H1 (cell line): ENCODE data around the gene MACC1. TPM values are rescaled to one million over a fixed set of nuclear protein-coding genes. Genes with fewer than 3 reads are reported as not detected.
A peak's percentile ranks its signal among the peaks of the same experiment; 100 is the strongest.

Experiments
- CTCF ChIA-PET: fragments of 300-600 bp; sonication (Branson Sonifier 250); formaldehyde crosslinking; loops from one replicate; lab custom pipeline; 2021; ENCODE audit not compliant: partially characterized antibody; lab: Charles Lee
- POLR2A ChIA-PET: fragments of 300-600 bp; sonication (Branson Sonifier 250); formaldehyde crosslinking; loops from one replicate; lab custom pipeline; 2021; ENCODE audit warnings: inconsistent platforms; ENCODE audit not compliant: partially characterized antibody; lab: Charles Lee
- DNase-seq, 2 experiments: peaks; one replicate each; pipeline versions ENCODE4 v3.0.0 to v3.0.0-alpha.2; 2010 to 2022; ENCODE audit warnings: low spot score in 2 of 2, low read depth in 1 of 2, mixed read lengths in 1 of 2
- FAIRE-seq: peaks from 2 replicates; lab custom pipeline; 2011; peaks lifted over from hg19 to GRCh38; lab: Jason Lieb, UNC
- H2AFZ ChIP-seq: 2 replicates; pipeline ENCODE4 v1.8.1; 2012; ENCODE audit warnings: low read length, inconsistent platforms
- H2AK5ac ChIP-seq: 2 replicates; pipeline ENCODE4 v1.6.1; 2013; ENCODE audit warnings: low read depth, low read length
- H2BK120ac ChIP-seq: replicated peaks from 2 replicates; pipeline ENCODE3; 2013; ENCODE audit warnings: low read depth, low read length, inconsistent platforms
- H2BK12ac ChIP-seq: 2 replicates; pipeline ENCODE4 v1.6.1; 2013; ENCODE audit warnings: low read depth, low read length
- H2BK15ac ChIP-seq: 2 replicates; pipeline ENCODE4 v1.6.1; 2013; ENCODE audit warnings: low read length
- H2BK20ac ChIP-seq: 2 replicates; pipeline ENCODE4 v1.6.1; 2013; ENCODE audit warnings: low read length
- H2BK5ac ChIP-seq: 2 replicates; pipeline ENCODE4 v1.6.1; 2013; ENCODE audit warnings: low read depth, low read length
- H3K14ac ChIP-seq: 2 replicates; pipeline ENCODE4 v1.6.1; 2013; ENCODE audit warnings: inconsistent platforms; ENCODE audit not compliant: insufficient read length
- H3K18ac ChIP-seq: 2 replicates; pipeline ENCODE4 v1.6.1; 2013; ENCODE audit warnings: low read length; ENCODE audit errors: extremely low read depth
- H3K23ac ChIP-seq: 2 replicates; pipeline ENCODE4 v1.6.1; 2013; ENCODE audit warnings: inconsistent platforms; ENCODE audit not compliant: insufficient read length
- H3K23me2 ChIP-seq: 2 replicates; pipeline ENCODE4 v1.6.1; 2013; ENCODE audit warnings: low read depth, low read length
- H3K27ac ChIP-seq: 2 replicates; pipeline ENCODE4 v1.6.1; 2011; ENCODE audit warnings: low read depth, low read length, inconsistent platforms
- H3K27me3 ChIP-seq, 4 experiments: replicated peaks in 1 of 4; 1 replicate in 1 of 4; 2 replicates in 3 of 4; pipeline versions ENCODE4 v1.6.1 to v1.8.1; 2011 to 2013; ENCODE audit warnings: low read length in 3 of 4, mild to moderate bottlenecking in 3 of 4, inconsistent platforms in 2 of 4, mixed read lengths in 2 of 4, moderate library complexity in 1 of 4; ENCODE audit not compliant: control insufficient read depth in 3 of 4, insufficient read depth in 3 of 4; ENCODE audit errors: extremely low read depth in 1 of 4
- H3K36me3 ChIP-seq, 4 experiments: 2 replicates each; pipeline versions ENCODE4 v1.6.1 to v1.8.1; 2011 to 2013; ENCODE audit warnings: mild to moderate bottlenecking in 4 of 4, low read length in 3 of 4, moderate library complexity in 2 of 4, control low read depth in 1 of 4, inconsistent platforms in 1 of 4; ENCODE audit not compliant: insufficient read depth in 4 of 4, control insufficient read depth in 2 of 4
- H3K4ac ChIP-seq: replicated peaks from 2 replicates; pipeline ENCODE3; 2013; ENCODE audit warnings: low read length, low read depth, mixed read lengths, inconsistent platforms; ENCODE audit not compliant: insufficient read length
- H3K4me1 ChIP-seq, 4 experiments: replicated peaks in 1 of 4; 1 replicate in 1 of 4; 2 replicates in 3 of 4; pipeline versions ENCODE4 v1.6.1 to v1.8.1; 2011 to 2013; ENCODE audit warnings: low read length in 3 of 4, inconsistent platforms in 2 of 4, mixed read lengths in 1 of 4; ENCODE audit not compliant: insufficient read depth in 4 of 4, control insufficient read depth in 3 of 4
- H3K4me2 ChIP-seq, 2 experiments: 2 replicates each; pipeline versions ENCODE4 v1.6.1 to v1.8.1; 2011 to 2013; ENCODE audit warnings: low read depth in 2 of 2, low read length in 2 of 2, control low read depth in 1 of 2, inconsistent platforms in 1 of 2, mild to moderate bottlenecking in 1 of 2; ENCODE audit not compliant: insufficient read depth in 1 of 2
- H3K4me3 ChIP-seq, 4 experiments: fragments of 200-600, 300-600 bp in 1 of 4; sonication (generic), shearing (Covaris generic), sonication (Bioruptor Twin) in 1 of 4; 2 replicates each; pipeline versions ENCODE4 v1.5.1 to v1.8.1; 2011 to 2016; ENCODE audit warnings: low read length in 4 of 4, low read depth in 3 of 4, control low read depth in 2 of 4, inconsistent platforms in 2 of 4, mild to moderate bottlenecking in 2 of 4, mixed read lengths in 1 of 4, moderate library complexity in 1 of 4; ENCODE audit not compliant: insufficient read depth in 2 of 4; ENCODE audit errors: extremely low read depth in 1 of 4
- H3K56ac ChIP-seq: replicated peaks from 2 replicates; pipeline ENCODE3; 2013; ENCODE audit warnings: low read depth, mild to moderate bottlenecking, mixed read lengths, low read length, inconsistent platforms; ENCODE audit not compliant: insufficient read length
- H3K79me1 ChIP-seq: 2 replicates; pipeline ENCODE4 v1.6.1; 2013; ENCODE audit warnings: low read depth, low read length, control low read depth
- H3K79me2 ChIP-seq, 2 experiments: 2 replicates each; pipeline versions ENCODE4 v1.6.1 to v1.8.1; 2012 to 2013; ENCODE audit warnings: low read length in 2 of 2, mild to moderate bottlenecking in 2 of 2, inconsistent platforms in 1 of 2; ENCODE audit not compliant: insufficient read depth in 2 of 2, control insufficient read depth in 1 of 2
- H3K9ac ChIP-seq, 4 experiments: replicated peaks in 1 of 4; 1 replicate in 1 of 4; 2 replicates in 3 of 4; pipeline versions ENCODE4 v1.6.1 to v1.8.1; 2011 to 2013; ENCODE audit warnings: low read depth in 3 of 4, low read length in 3 of 4, control low read depth in 2 of 4, mild to moderate bottlenecking in 2 of 4, moderate library complexity in 2 of 4, inconsistent platforms in 1 of 4; ENCODE audit errors: extremely low read depth in 1 of 4
- H3K9me3 ChIP-seq, 2 experiments: 2 replicates each; pipeline versions ENCODE4 v1.6.1 to v1.8.1; 2012 to 2013; ENCODE audit warnings: mild to moderate bottlenecking in 2 of 2, moderate library complexity in 2 of 2, control low read depth in 1 of 2, inconsistent platforms in 1 of 2, low read depth in 1 of 2, low read length in 1 of 2, mixed read lengths in 1 of 2; ENCODE audit not compliant: insufficient read depth in 2 of 2
- H4K20me1 ChIP-seq, 2 experiments: replicated peaks in 1 of 2; 2 replicates each; pipeline versions ENCODE3 to v1.8.1; 2011 to 2013; ENCODE audit warnings: inconsistent platforms in 2 of 2, low read length in 2 of 2, mild to moderate bottlenecking in 1 of 2; ENCODE audit not compliant: insufficient read depth in 2 of 2, control insufficient read depth in 1 of 2
- H4K5ac ChIP-seq: 2 replicates; pipeline ENCODE4 v1.6.1; 2013; ENCODE audit warnings: low read length, low read depth, mixed read lengths, inconsistent platforms; ENCODE audit not compliant: insufficient read length
- H4K8ac ChIP-seq: 2 replicates; pipeline ENCODE4 v1.8.0; 2013; ENCODE audit warnings: mild to moderate bottlenecking, moderate library complexity, low read length, inconsistent platforms; ENCODE audit not compliant: insufficient read depth; ENCODE audit errors: extremely low read depth
- H4K91ac ChIP-seq: replicated peaks from 2 replicates; pipeline ENCODE3; 2013; ENCODE audit warnings: low read length, mixed read lengths, inconsistent platforms; ENCODE audit not compliant: insufficient read length
- BACH1 ChIP-seq: IDR thresholded peaks from 2 replicates; pipeline ENCODE4 v1.6.1; 2012; ENCODE audit warnings: low read length, improper control_type of control experiment
- BRCA1 ChIP-seq: IDR thresholded peaks from 2 replicates; pipeline ENCODE4 v1.6.1; 2012; ENCODE audit warnings: low read depth, low read length, improper control_type of control experiment
- CTCF ChIP-seq, 3 experiments: IDR thresholded peaks; 1 replicate in 2 of 3; 2 replicates in 1 of 3; pipeline versions ENCODE4 v1.5.1 to v1.6.1; 2011; ENCODE audit warnings: low read length in 3 of 3, mild to moderate bottlenecking in 3 of 3, inconsistent platforms in 2 of 3, low read depth in 1 of 3, moderate library complexity in 1 of 3; ENCODE audit not compliant: insufficient read depth in 1 of 3; ENCODE audit errors: control extremely low read depth in 1 of 3
- E2F6 ChIP-seq: IDR thresholded peaks from 2 replicates; pipeline ENCODE4 v1.6.1; 2012; ENCODE audit warnings: inconsistent platforms
- KDM5A ChIP-seq: fragments of 200-600 bp; IDR thresholded peaks from 2 replicates; pipeline ENCODE4 v1.7.1; 2012; ENCODE audit warnings: mild to moderate bottlenecking, low read length, inconsistent platforms, mixed read lengths
- SP2 ChIP-seq: IDR thresholded peaks from 2 replicates; pipeline ENCODE4 v1.6.1; 2012; ENCODE audit warnings: mild to moderate bottlenecking, low read length, inconsistent platforms
- SUZ12 ChIP-seq: fragments of 200-600 bp; sonication (generic); IDR thresholded peaks from 2 replicates; pipeline ENCODE4 v1.6.1; 2012; ENCODE audit warnings: mild to moderate bottlenecking, inconsistent platforms, low read length, moderate library complexity, mixed read lengths
- TAF7 ChIP-seq: optimal IDR thresholded peaks from 2 replicates; pipeline ENCODE3; 2011; ENCODE audit warnings: low read depth, mild to moderate bottlenecking, inconsistent platforms, low read length, moderate library complexity, borderline replicate concordance
- WGBS, 2 experiments: shearing (Covaris generic) in 1 of 2; methylation state at CpG; one replicate each; pipeline versions ENCODE4 v1.1.6 to v1.1.7; 2013 to 2015; ENCODE audit warnings: low lambda C conversion rate in 2 of 2, mixed read lengths in 2 of 2, inconsistent platforms in 1 of 2, low coverage in 1 of 2, missing lambda C conversion rate in 1 of 2; ENCODE audit not compliant: insufficient replicate concordance in 2 of 2, insufficient coverage in 1 of 2, insufficient read length in 1 of 2; ENCODE audit errors: extremely low coverage in 1 of 2, missing lambda C conversion rate in 1 of 2; 5-methylcytosine and 5-hydroxymethylcytosine counted together
- polyA plus RNA-seq, 7 experiments: library from polyadenylated mRNA; depleted of rRNA in 3 of 7; stranded (reverse) in 5 of 7; unstranded in 2 of 7; fragments of >200 nt in 5 of 7; fragments of 200-250 nt in 2 of 7; gene quantifications; 1 replicate in 5 of 7; 2 replicates in 1 of 7; 4 replicates in 1 of 7; pipeline versions ENCODE4 v1.2.1 to v1.2.3, GENCODE V29; 2011 to 2013; ENCODE audit warnings: missing spikeins in 2 of 7, mixed read lengths in 2 of 7
- total RNA-seq: library from RNA; stranded (reverse); fragmentation: NEBNext Ultra II Directional; extraction: Animal tissue kit (Norgen Biotek cat#: 25700); gene quantifications from 2 replicates; pipeline ENCODE4 v1.2.1, GENCODE V29; 2021

The MACC1 gene
- total and polyA plus RNA-seq, 2 of the 8 experiments (the other 6 are each of a cell fraction or from before 2014, with no cell fraction given) = 2.0 to 17.2 TPM

GRCh38 chr7:20260223-20260622 lies 43.0 kb upstream of the MACC1 start:
- H2BK20ac ChIP-seq = no peak overlapping the region
- no peak overlapping the region for H3K14ac ChIP-seq
- no peak overlapping the region for H3K4me3 ChIP-seq
- ChIA-PET POLR2A (no interaction called here), CTCF (interaction anchor here (0.8 to 1.0 kb wide), 2 partner anchors 29 to 184 kb away, joined by 3 read pairs; no protein-coding TSS in a partner anchor)
- H2AK5ac ChIP-seq = no peak overlapping the region
- no peaks in the 10 kb centered on the region for H3K79me2 ChIP-seq
- 90% methylated on average over 1 of the region's 1 CpG; no CpG with 5 or more reads in 1 of the 2 experiments for WGBS, 2 experiments
- peak overlapping the region; percentile 6; the same call in 1 of the 2 replicates for H2AFZ ChIP-seq
- no peak overlapping the region for H4K8ac ChIP-seq
- no peak overlapping the region for H4K91ac ChIP-seq
- H3K79me1 ChIP-seq = no peaks in the 10 kb centered on the region
- no peak overlapping the region for H3K27ac ChIP-seq
- H4K5ac ChIP-seq = no peak overlapping the region
- no peak overlapping the region for H3K18ac ChIP-seq
- TF ChIP-seq CTCF (IDR thresholded peaks at IDR 0.05; ENCODE audit: control extremely low read depth in 1 of 3, insufficient read depth in 1 of 3, low read depth in 1 of 3, low read length in 3 of 3) (no peak), E2F6 (no peak), SUZ12 (no peak), SP2 (no peak), BACH1 (no peak), TAF7 (no peak), BRCA1 (no peak), KDM5A (no peak)
- no peak overlapping the region for H3K4ac ChIP-seq
- no peak overlapping the region for H2BK5ac ChIP-seq
- no peak overlapping the region for H3K4me2 ChIP-seq
- DNase-seq (no peak), FAIRE-seq (no peak)
- H3K36me3 ChIP-seq = no peaks in the 10 kb centered on the region
- H4K20me1 ChIP-seq = no peaks in the 10 kb centered on the region
- no peak overlapping the region for H2BK120ac ChIP-seq
- no peaks in the 10 kb centered on the region for H3K23me2 ChIP-seq
- peaks cover 0 to 2% (median 0%) of the 10 kb centered on the region in 4 experiments; a peak in 2 of 7 replicates for H3K4me1 ChIP-seq
- H2BK15ac ChIP-seq = no peak overlapping the region; the same call in 1 of the 2 replicates
- H3K9me3 ChIP-seq = no peaks in the 10 kb centered on the region
- H3K27me3 ChIP-seq = no peaks in the 10 kb centered on the region
- H3K9ac ChIP-seq = no peak overlapping the region
- H3K56ac ChIP-seq = no peak overlapping the region
- H3K23ac ChIP-seq = no peak overlapping the region
- H2BK12ac ChIP-seq = no peak overlapping the region
